GM12878 (cell line): Measurements from ENCODE around the gene SHB. TPM values are rescaled to one million over a fixed set of nuclear protein-coding genes. Genes with fewer than 3 reads are reported as not detected.

Experiments used
- ATAC-seq: fragments of 200-7000 bp; cut with Tn5 transposase; 3 replicates; pipeline ENCODE4 v1.9.1; 2020; ENCODE audit warnings: mild to moderate bottlenecking, moderate library complexity
- BruUV-seq: library from RNA; stranded (reverse); fragments of 400-500 nt; replicated peaks from 2 replicates; lab custom pipeline; 2021; lab: Mats Ljungman, UMichigan
- CTCF ChIA-PET: fragments of 300-600 bp; sonication (Branson Sonifier 250); formaldehyde crosslinking; extraction: SDS; loops from one replicate; lab custom pipeline; 2021; ENCODE audit warnings: inconsistent platforms; lab: Yijun Ruan, JAX
- POLR2A ChIA-PET: fragments of 350-600 bp; formaldehyde crosslinking; extraction: SDS; loops from one replicate; lab custom pipeline; 2021; ENCODE audit warnings: inconsistent platforms; lab: Charles Lee
- RAD21 ChIA-PET: fragments of 300-600 bp; sonication (Branson Sonifier 250); formaldehyde crosslinking; loops from one replicate; lab custom pipeline; 2023; ENCODE audit warnings: antibody characterized with exemption; ENCODE audit not compliant: unreplicated experiment; lab: Charles Lee
- SMC1A ChIA-PET: fragments of 300-600 bp; sonication (Branson Sonifier 250); formaldehyde crosslinking; loops from one replicate; lab custom pipeline; 2023; ENCODE audit not compliant: unreplicated experiment, uncharacterized antibody; lab: Charles Lee
- DNase-seq: peaks from one replicate; pipeline ENCODE4 v3.0.0-alpha.2; 2011; ENCODE audit warnings: low read depth, low spot score
- FAIRE-seq: peaks from 3 replicates; lab custom pipeline; 2011; peaks lifted over from hg19 to GRCh38; lab: Jason Lieb, UNC
- H2AFZ ChIP-seq: 2 replicates; pipeline ENCODE4 v1.6.0; 2011; ENCODE audit warnings: low read depth, low read length, control low read depth; ENCODE audit not compliant: control insufficient read depth
- H3K27ac ChIP-seq: 2 replicates; pipeline ENCODE4 v1.5.1; 2011; ENCODE audit warnings: control low read depth; ENCODE audit not compliant: control insufficient read depth, insufficient read depth
- H3K27me3 ChIP-seq, 2 experiments: replicated peaks in 1 of 2; 2 replicates each; pipeline versions ENCODE4 v1.6.0 to v1.6.1; 2011; ENCODE audit warnings: low read length in 1 of 2; ENCODE audit not compliant: control insufficient read depth in 2 of 2, insufficient read depth in 2 of 2
- H3K36me3 ChIP-seq, 2 experiments: 2 replicates each; pipeline ENCODE4 v1.5.1; 2011; ENCODE audit warnings: low read length in 1 of 2; ENCODE audit not compliant: control insufficient read depth in 2 of 2, insufficient read depth in 2 of 2
- H3K4me1 ChIP-seq: 2 replicates; pipeline ENCODE4 v1.6.1; 2011; ENCODE audit warnings: mild to moderate bottlenecking, low read length, moderate library complexity, mixed read lengths; ENCODE audit not compliant: control insufficient read depth, insufficient read depth
- H3K4me2 ChIP-seq: 2 replicates; pipeline ENCODE4 v1.6.0; 2011; ENCODE audit warnings: control low read depth; ENCODE audit not compliant: control insufficient read depth, insufficient read depth
- H3K4me3 ChIP-seq: fragments of 200-600 bp; sonication (generic); 2 replicates; pipeline ENCODE4 v1.5.1; 2016
- H3K79me2 ChIP-seq: 2 replicates; pipeline ENCODE4 v1.6.0; 2011; ENCODE audit warnings: low read length; ENCODE audit not compliant: control insufficient read depth, insufficient read depth
- H3K9ac ChIP-seq: 2 replicates; pipeline ENCODE4 v1.8.0; 2011; ENCODE audit warnings: low read length, control low read depth, mixed read lengths; ENCODE audit not compliant: control insufficient read depth, insufficient read depth
- H3K9me3 ChIP-seq: replicated peaks from 3 replicates; pipeline ENCODE4 v1.5.1; 2011; ENCODE audit warnings: mild to moderate bottlenecking, low read length; ENCODE audit not compliant: control insufficient read depth, insufficient read depth
- H4K20me1 ChIP-seq: 2 replicates; pipeline ENCODE4 v1.6.0; 2011; ENCODE audit not compliant: control insufficient read depth, insufficient read depth
- BRCA1 ChIP-seq: IDR thresholded peaks from 2 replicates; pipeline ENCODE4 v1.6.1; 2011; ENCODE audit warnings: low read depth, low read length, improper control_type of control experiment
- CHD1 ChIP-seq: IDR thresholded peaks from 2 replicates; pipeline ENCODE4 v1.6.1; 2012; ENCODE audit warnings: low read depth, low read length, improper control_type of control experiment
- IKZF1 ChIP-seq: fragments of 450-650 bp; conservative IDR thresholded peaks from 2 replicates; pipeline ENCODE4 v1.6.1; 2017; ENCODE audit warnings: antibody characterized with exemption, mild to moderate bottlenecking
- JUNB ChIP-seq: IDR thresholded peaks from 2 replicates; pipeline ENCODE4 v1.6.1; 2016; ENCODE audit warnings: antibody characterized with exemption, mild to moderate bottlenecking
- NBN ChIP-seq: fragments of 450-650 bp; IDR thresholded peaks from 2 replicates; pipeline ENCODE4 v1.6.1; 2016
- WGBS: methylation state at CpG from one replicate; pipeline ENCODE4 v1.1.6; 2016; ENCODE audit warnings: low lambda C conversion rate; ENCODE audit not compliant: insufficient replicate concordance, insufficient coverage; ENCODE audit errors: missing lambda C conversion rate; 5-methylcytosine and 5-hydroxymethylcytosine counted together
- in situ Hi-C: fragments of 300-500 bp; cut with MboI; formaldehyde crosslinking; loops from 9 replicates; pipeline ENCODE4 v1.14.3; 2018; ENCODE audit warnings: mixed read lengths
- intact Hi-C: fragments of 100-400 bp; cut with micrococcal nuclease; formaldehyde crosslinking; loops from one replicate; pipeline ENCODE4 v1.14.2; 2022; ENCODE audit not compliant: unreplicated experiment
- polyA plus RNA-seq, 11 experiments: library from polyadenylated mRNA; depleted of rRNA in 4 of 11; unstranded in 6 of 11; stranded (reverse) in 5 of 11; fragments of >200 nt; fragmentation: Nextera tagmentation in 4 of 11; fragmentation: Illumina TruSeq in 1 of 11; extraction: Ambion mirVana in 4 of 11; extraction: Trizol in 1 of 11; gene quantifications; 1 replicate in 1 of 11; 2 replicates in 10 of 11; pipeline versions ENCODE4 v1.2.1 to v1.2.3, GENCODE V29; 2011 to 2016; ENCODE audit warnings: inconsistent platforms in 2 of 11, missing spikeins in 2 of 11, low read depth in 1 of 11
- total RNA-seq, 4 experiments: library from RNA; depleted of rRNA in 3 of 4; stranded (reverse); fragments of >200 nt in 3 of 4; fragmentation: Illumina TruSeq in 1 of 4; extraction: Trizol in 1 of 4; gene quantifications; 2 replicates each; pipeline versions ENCODE4 v1.2.1 to v1.2.3, GENCODE V29; 2013 to 2021
- TF ChIP-seq, protein P1 (sequence below): fragments of 150-350 bp; IDR thresholded peaks from 2 replicates; pipeline ENCODE4 v1.6.1; 2016; ENCODE audit warnings: low read depth, low read length
- TF ChIP-seq, protein P2 (sequence below): fragments of 450-650 bp; IDR thresholded peaks from 2 replicates; pipeline ENCODE4 v1.6.1; 2017; ENCODE audit warnings: mild to moderate bottlenecking, moderate library complexity

The SHB gene
- total and polyA plus RNA-seq, 10 of the 15 experiments (the other 5 are each of a cell fraction or from before 2014, with no cell fraction given) = 0.29 to 6.2 (median 1.3) TPM

DNA sequence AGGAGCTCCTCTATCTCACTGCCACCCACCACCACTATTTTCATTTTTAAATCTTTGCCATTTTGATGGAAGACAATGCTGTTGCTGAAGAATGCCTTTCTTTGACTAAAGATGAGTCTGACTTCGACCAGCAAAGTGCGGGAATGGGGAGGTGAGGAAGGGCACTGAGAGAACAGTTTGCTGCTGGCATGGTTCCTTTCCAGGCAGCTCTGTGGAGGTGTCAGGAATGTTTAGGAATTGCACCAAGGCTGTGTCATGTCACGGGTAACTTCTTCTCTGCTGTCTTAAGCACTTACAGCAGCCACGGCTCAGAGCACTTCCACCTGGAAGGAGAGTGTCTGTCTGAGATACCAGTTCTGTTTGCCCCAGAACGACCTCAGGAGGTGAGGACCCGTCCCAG, 41.4 kb upstream of the SHB start:
- ChIA-PET RAD21 (interaction anchor here (0.8 to 9.3 kb wide), 8 partner anchors 9 to 70 kb away, joined by 3 to 205 read pairs (median 10); no protein-coding TSS in a partner anchor), SMC1A (interaction anchor here (1.0 to 17.1 kb wide), 9 partner anchors 9 to 116 kb away, joined by 4 to 359 read pairs (median 27); no protein-coding TSS in a partner anchor), CTCF (interaction anchor here (0.6 to 10.1 kb wide), 5 partner anchors 18 to 51 kb away, joined by 3 to 148 read pairs (median 20); no protein-coding TSS in a partner anchor), POLR2A (interaction anchor here (0.9 to 8.6 kb wide), 4 partner anchors 8 to 27 kb away, joined by 3 to 96 read pairs (median 14); no protein-coding TSS in a partner anchor)
- no peaks in the 10 kb centered on the region; the same call in 1 of the 2 replicates for H4K20me1 ChIP-seq
- ATAC-seq (no peak), FAIRE-seq (no peak), DNase-seq (no peak)
- peak; percentile 10; the same call in 1 of the 2 replicates for TF ChIP-seq IKZF1
- TF ChIP-seq NBN = no peak
- no peak overlapping the region for H3K9ac ChIP-seq
- H3K79me2 ChIP-seq = no peaks in the 10 kb centered on the region
- in situ Hi-C loops = no loop called here
- no peak overlapping the region for H3K27ac ChIP-seq
- no peaks in the 10 kb centered on the region for H3K27me3 ChIP-seq
- no peak overlapping the region for H3K4me3 ChIP-seq
- H3K4me2 ChIP-seq = no peak overlapping the region
- intact Hi-C loops = no loop called here
- no TSS peak for BruUV-seq
- H3K4me1 ChIP-seq = peaks cover 10% of the 10 kb centered on the region
- H3K9me3 ChIP-seq = no peaks in the 10 kb centered on the region; the same call in 2 of the 3 replicates
- WGBS = 32% methylated on average over 6 of the region's 6 CpGs
- H2AFZ ChIP-seq = no peak overlapping the region
- H3K36me3 ChIP-seq = no peaks in the 10 kb centered on the region

DNA sequence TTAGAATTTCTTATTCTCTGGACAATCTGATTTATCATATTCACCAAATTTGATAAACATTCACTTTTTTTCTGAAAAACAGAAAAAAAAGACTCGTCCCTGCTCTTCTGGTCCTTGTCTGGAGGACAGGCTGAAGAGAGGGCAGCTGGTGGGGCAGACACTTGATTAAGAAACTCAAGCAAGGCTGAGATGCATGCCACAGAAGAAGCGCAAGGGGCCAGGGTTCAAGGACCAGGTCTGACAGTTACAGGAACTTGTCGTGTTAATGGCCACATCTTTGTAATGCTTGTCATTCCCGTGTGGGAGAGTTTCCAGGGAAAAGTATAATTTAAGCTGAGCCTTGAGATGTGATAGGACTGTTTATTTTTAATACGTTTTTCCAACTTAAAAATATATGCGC, 40.6 kb upstream of the SHB start:
- Histone ChIP-seq H3K9me3 (no peaks in the 10 kb centered on the region; the same call in 2 of the 3 replicates), H3K27ac (no peak overlapping the region), H3K4me2 (no peak overlapping the region), H3K27me3 (no peaks in the 10 kb centered on the region), H3K9ac (no peak overlapping the region), H3K4me3 (no peak overlapping the region), H3K36me3 (no peaks in the 10 kb centered on the region), H3K79me2 (no peaks in the 10 kb centered on the region), H2AFZ (no peak overlapping the region), H3K4me1 (peaks cover 10% of the 10 kb centered on the region), H4K20me1 (no peaks in the 10 kb centered on the region; the same call in 1 of the 2 replicates)
- RAD21 ChIA-PET = interaction anchor here (0.7 to 9.3 kb wide), 17 partner anchors 9 to 252 kb away, joined by 3 to 205 read pairs (median 7); no protein-coding TSS in a partner anchor
- CTCF ChIA-PET = interaction anchor here (2.0 to 10.1 kb wide), 6 partner anchors 10 to 51 kb away, joined by 7 to 148 read pairs (median 18); no protein-coding TSS in a partner anchor
- in situ Hi-C loops (no loop called here), intact Hi-C loops (no loop called here)
- WGBS = 50% methylated on average over 6 of the region's 6 CpGs
- SMC1A ChIA-PET = interaction anchor here (0.7 to 17.1 kb wide), 17 partner anchors 10 to 254 kb away, joined by 3 to 359 read pairs (median 16); no protein-coding TSS in a partner anchor
- BruUV-seq = no TSS peak
- DNase-seq (no peak), FAIRE-seq (no peak), ATAC-seq (no peak)
- POLR2A ChIA-PET = interaction anchor here (1.2 to 8.6 kb wide), 8 partner anchors 9 to 76 kb away, joined by 5 to 96 read pairs (median 8); no protein-coding TSS in a partner anchor
- TF ChIP-seq, protein P1, sequence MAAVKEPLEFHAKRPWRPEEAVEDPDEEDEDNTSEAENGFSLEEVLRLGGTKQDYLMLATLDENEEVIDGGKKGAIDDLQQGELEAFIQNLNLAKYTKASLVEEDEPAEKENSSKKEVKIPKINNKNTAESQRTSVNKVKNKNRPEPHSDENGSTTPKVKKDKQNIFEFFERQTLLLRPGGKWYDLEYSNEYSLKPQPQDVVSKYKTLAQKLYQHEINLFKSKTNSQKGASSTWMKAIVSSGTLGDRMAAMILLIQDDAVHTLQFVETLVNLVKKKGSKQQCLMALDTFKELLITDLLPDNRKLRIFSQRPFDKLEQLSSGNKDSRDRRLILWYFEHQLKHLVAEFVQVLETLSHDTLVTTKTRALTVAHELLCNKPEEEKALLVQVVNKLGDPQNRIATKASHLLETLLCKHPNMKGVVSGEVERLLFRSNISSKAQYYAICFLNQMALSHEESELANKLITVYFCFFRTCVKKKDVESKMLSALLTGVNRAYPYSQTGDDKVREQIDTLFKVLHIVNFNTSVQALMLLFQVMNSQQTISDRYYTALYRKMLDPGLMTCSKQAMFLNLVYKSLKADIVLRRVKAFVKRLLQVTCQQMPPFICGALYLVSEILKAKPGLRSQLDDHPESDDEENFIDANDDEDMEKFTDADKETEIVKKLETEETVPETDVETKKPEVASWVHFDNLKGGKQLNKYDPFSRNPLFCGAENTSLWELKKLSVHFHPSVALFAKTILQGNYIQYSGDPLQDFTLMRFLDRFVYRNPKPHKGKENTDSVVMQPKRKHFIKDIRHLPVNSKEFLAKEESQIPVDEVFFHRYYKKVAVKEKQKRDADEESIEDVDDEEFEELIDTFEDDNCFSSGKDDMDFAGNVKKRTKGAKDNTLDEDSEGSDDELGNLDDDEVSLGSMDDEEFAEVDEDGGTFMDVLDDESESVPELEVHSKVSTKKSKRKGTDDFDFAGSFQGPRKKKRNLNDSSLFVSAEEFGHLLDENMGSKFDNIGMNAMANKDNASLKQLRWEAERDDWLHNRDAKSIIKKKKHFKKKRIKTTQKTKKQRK = no peak
- TF ChIP-seq BRCA1 (no peak), CHD1 (no peak), JUNB (no peak)
- TF ChIP-seq, protein P2, sequence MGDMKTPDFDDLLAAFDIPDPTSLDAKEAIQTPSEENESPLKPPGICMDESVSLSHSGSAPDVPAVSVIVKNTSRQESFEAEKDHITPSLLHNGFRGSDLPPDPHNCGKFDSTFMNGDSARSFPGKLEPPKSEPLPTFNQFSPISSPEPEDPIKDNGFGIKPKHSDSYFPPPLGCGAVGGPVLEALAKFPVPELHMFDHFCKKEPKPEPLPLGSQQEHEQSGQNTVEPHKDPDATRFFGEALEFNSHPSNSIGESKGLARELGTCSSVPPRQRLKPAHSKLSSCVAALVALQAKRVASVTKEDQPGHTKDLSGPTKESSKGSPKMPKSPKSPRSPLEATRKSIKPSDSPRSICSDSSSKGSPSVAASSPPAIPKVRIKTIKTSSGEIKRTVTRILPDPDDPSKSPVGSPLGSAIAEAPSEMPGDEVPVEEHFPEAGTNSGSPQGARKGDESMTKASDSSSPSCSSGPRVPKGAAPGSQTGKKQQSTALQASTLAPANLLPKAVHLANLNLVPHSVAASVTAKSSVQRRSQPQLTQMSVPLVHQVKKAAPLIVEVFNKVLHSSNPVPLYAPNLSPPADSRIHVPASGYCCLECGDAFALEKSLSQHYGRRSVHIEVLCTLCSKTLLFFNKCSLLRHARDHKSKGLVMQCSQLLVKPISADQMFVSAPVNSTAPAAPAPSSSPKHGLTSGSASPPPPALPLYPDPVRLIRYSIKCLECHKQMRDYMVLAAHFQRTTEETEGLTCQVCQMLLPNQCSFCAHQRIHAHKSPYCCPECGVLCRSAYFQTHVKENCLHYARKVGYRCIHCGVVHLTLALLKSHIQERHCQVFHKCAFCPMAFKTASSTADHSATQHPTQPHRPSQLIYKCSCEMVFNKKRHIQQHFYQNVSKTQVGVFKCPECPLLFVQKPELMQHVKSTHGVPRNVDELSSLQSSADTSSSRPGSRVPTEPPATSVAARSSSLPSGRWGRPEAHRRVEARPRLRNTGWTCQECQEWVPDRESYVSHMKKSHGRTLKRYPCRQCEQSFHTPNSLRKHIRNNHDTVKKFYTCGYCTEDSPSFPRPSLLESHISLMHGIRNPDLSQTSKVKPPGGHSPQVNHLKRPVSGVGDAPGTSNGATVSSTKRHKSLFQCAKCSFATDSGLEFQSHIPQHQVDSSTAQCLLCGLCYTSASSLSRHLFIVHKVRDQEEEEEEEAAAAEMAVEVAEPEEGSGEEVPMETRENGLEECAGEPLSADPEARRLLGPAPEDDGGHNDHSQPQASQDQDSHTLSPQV = no peak
